ENCODE data around the gene ROMO1.
"Not testable (repeated sequence)": the region's sequence is repeated elsewhere in the genome, so short reads cannot be mapped to it uniquely, and the experiment has no call there.

Gene ROMO1

DNA sequence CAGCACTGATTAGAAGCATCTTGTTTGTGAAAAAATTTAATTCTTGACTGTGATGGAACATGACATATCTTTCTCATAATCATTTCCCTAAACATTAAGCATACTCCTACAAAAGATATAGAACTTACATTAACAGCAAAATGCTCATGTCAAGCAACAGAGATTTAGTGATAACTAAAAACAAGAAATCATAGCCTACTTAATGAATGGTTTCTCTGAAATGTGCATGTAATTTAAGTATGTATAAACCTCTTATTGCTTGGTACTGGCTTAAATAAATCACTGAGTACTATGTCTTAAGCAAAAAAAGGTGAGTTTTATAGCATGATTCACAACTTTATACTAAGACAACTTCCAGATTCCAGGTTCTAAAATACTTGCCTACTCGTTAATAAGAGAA is 9.3 kb downstream of the ROMO1 start:
- POLR2A ChIA-PET = interaction anchor here (0.5 to 1.1 kb wide), 2 partner anchors 9 to 178 kb away, joined by 3 read pairs; partner anchors contain the start of genes NFS1 and ROMO1
- DNase-seq (ENCODE audit: extremely low spot score) = no peak
- CTCF ChIA-PET = no interaction called here
- TF ChIP-seq ZNF384 (IDR thresholded peaks at IDR 0.05) = no peak
- no peak for TF ChIP-seq SUZ12 (IDR thresholded peaks at IDR 0.05)
- TF ChIP-seq NFRKB (IDR thresholded peaks at IDR 0.05) = no peak
- TF ChIP-seq FOXK2 (IDR thresholded peaks at IDR 0.05) = no peak
- no peak for TF ChIP-seq LEF1 (IDR thresholded peaks at IDR 0.05; ENCODE audit: borderline replicate concordance)

DNA sequence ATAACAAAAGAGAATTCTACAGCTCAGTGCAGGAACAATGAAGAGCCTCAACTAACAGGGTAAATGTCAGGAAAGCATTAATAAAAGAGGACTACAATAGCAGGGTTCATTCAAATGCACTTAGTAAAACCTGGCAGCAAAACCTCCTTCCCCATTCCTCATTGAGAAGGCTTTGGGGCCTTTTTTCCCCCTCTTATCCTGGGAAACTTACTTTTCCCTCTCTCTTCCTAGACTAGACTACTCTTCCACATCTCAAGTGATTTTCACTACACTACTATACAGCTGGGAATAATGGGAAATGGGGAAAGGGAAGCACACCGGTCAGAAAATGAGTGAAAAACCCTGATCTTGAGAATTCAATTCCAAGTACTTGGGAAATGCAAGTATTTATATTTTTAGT is 10.1 kb downstream of the ROMO1 start:
- TF ChIP-seq, protein P1, sequence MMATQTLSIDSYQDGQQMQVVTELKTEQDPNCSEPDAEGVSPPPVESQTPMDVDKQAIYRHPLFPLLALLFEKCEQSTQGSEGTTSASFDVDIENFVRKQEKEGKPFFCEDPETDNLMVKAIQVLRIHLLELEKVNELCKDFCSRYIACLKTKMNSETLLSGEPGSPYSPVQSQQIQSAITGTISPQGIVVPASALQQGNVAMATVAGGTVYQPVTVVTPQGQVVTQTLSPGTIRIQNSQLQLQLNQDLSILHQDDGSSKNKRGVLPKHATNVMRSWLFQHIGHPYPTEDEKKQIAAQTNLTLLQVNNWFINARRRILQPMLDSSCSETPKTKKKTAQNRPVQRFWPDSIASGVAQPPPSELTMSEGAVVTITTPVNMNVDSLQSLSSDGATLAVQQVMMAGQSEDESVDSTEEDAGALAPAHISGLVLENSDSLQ (IDR thresholded peaks at IDR 0.05) = no peak
- TF ChIP-seq HDGF (IDR thresholded peaks at IDR 0.05; ENCODE audit: borderline replicate concordance) (no peak), ELF4 (IDR thresholded peaks at IDR 0.05) (no peak), L3MBTL2 (conservative IDR thresholded peaks at IDR 0.05) (no peak), NFRKB (IDR thresholded peaks at IDR 0.05) (no peak), ZNF384 (IDR thresholded peaks at IDR 0.05) (no peak), SP1 (IDR thresholded peaks at IDR 0.05) (no peak), FOXA1 (IDR thresholded peaks at IDR 0.05) (no peak), LEF1 (IDR thresholded peaks at IDR 0.05; ENCODE audit: borderline replicate concordance) (no peak), BHLHE40 (IDR thresholded peaks at IDR 0.05; ENCODE audit: borderline replicate concordance) (no peak), SUZ12 (IDR thresholded peaks at IDR 0.05) (no peak), CTBP1 (IDR thresholded peaks at IDR 0.05; ENCODE audit: borderline replicate concordance) (no peak), TARDBP (IDR thresholded peaks at IDR 0.05) (no peak), FOXK2 (IDR thresholded peaks at IDR 0.05) (no peak), ARNT (IDR thresholded peaks at IDR 0.05) (no peak), FOXM1 (IDR thresholded peaks at IDR 0.05; ENCODE audit: borderline replicate concordance) (no peak)
- ChIA-PET CTCF (no interaction called here), POLR2A (interaction anchor here (0.8 to 1.1 kb wide), 2 partner anchors 10 kb away, joined by 3 read pairs; partner anchors contain the start of genes NFS1 and ROMO1)
- DNase-seq (ENCODE audit: extremely low spot score) = no peak

DNA sequence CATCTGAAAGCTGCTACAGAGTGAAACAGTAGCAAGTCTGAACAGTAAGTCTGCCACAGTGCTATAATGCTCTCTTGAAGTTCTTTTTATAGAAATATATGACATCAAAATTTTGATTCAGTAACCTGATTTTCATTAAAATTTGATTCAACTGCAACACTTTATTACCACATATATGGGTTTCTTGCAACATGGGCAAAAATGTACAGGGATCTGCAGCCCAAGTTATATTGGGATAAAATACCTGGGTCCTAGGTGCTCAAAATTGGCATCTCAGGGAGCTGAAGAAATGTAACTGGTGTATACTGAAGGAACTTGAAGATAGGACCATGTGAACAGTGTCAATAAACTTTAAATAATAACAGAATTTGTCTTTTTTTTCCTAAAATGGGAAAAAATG is 10.8 kb downstream of the ROMO1 start:
- TF ChIP-seq ARNT (IDR thresholded peaks at IDR 0.05) (no peak), LEF1 (IDR thresholded peaks at IDR 0.05; ENCODE audit: borderline replicate concordance) (no peak), FOXM1 (IDR thresholded peaks at IDR 0.05; ENCODE audit: borderline replicate concordance) (no peak), SP1 (IDR thresholded peaks at IDR 0.05) (no peak)
- no peak for DNase-seq (ENCODE audit: extremely low spot score)
- POLR2A ChIA-PET = interaction anchor here (0.8 kb wide), 1 partner anchor 11 kb away, joined by 3 read pairs; the partner anchor contains the start of genes NFS1 and ROMO1
- CTCF ChIA-PET = no interaction called here

DNA sequence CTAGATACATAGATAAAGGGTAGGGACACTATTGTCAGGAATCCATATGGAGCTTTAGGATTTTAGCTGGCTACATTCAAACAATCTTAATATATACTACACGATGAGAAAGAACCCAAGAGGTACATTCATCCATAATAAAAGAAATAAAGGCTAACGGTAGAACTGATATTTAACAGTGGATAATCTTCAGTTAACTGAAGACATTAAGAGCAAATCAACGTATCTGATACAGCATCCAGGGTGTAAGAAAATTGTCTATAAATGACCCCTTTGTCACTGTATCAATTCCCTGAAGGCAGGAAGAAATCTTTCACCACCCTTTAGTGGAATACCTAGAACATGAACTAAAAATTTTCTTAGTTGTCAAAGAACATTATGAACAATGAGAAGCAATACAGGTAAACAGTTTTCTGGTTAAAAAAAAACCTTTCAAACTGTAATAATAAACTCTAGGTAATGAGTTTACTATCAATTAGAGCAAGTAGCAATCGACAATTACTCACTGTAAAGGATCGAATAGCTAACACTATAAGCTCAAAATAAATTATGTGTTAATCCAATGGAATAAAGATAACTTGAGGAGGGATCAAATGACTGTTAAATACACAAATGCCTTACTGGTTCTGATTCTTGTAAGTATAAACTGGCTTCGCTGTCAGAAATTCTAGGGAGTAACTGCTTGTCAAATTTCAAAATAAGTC is 11.8 kb downstream of the ROMO1 start:
- ChIA-PET CTCF (interaction anchor here (0.6 kb wide), 2 partner anchors 11 to 282 kb away, joined by 3 read pairs; partner anchors contain the start of gene ROMO1), POLR2A (interaction anchor here (1.0 kb wide), 1 partner anchor 31 kb away, joined by 6 read pairs; the partner anchor contains the start of gene RBM39)
- DNase-seq (ENCODE audit: extremely low spot score) = no peak
- TF ChIP-seq ZNF384 (IDR thresholded peaks at IDR 0.05) (no peak), BHLHE40 (IDR thresholded peaks at IDR 0.05; ENCODE audit: borderline replicate concordance) (no peak), HDGF (IDR thresholded peaks at IDR 0.05; ENCODE audit: borderline replicate concordance) (no peak), FOXM1 (IDR thresholded peaks at IDR 0.05; ENCODE audit: borderline replicate concordance) (no peak), NFRKB (IDR thresholded peaks at IDR 0.05) (no peak), FOXA1 (IDR thresholded peaks at IDR 0.05) (no peak), ARNT (IDR thresholded peaks at IDR 0.05) (no peak), LEF1 (IDR thresholded peaks at IDR 0.05; ENCODE audit: borderline replicate concordance) (no peak), L3MBTL2 (conservative IDR thresholded peaks at IDR 0.05) (no peak), TARDBP (IDR thresholded peaks at IDR 0.05) (no peak), ELF4 (IDR thresholded peaks at IDR 0.05) (no peak), FOXK2 (IDR thresholded peaks at IDR 0.05) (no peak), SP1 (IDR thresholded peaks at IDR 0.05) (no peak)
- TF ChIP-seq, protein P1 (IDR thresholded peaks at IDR 0.05) = no peak

DNA sequence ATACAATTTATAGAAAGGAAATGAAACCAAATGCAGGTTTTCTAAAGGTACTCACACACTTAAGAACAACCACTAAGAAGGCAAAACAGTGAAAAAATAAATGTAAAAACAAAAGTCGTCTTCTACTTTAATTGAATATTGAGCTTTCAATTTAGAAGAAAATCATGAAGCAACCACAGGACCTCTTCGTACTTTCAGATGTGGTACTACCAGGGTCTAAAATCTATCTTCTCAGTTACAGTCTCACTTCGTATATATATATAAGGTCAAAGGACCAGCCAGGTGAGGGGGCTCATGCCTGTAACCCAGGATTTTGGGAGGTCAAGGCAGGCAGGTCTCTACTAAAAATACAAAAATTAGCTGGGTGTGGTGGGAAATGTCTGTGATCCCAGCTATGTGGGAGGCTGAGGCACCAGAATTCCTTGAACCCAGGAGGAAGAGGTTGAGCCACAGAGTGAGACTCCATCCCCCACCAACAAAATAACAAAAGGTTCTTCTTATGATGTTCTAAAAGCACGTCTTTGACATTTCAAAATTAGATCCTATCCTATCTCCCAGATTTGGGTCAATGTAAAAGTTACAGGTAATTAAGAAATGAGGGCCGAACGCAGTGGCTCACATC is 12.5 kb downstream of the ROMO1 start:
- no peak for DNase-seq (ENCODE audit: extremely low spot score)
- CTCF ChIA-PET = no interaction called here
- POLR2A ChIA-PET = no interaction called here
- no peak for TF ChIP-seq CTBP1 (IDR thresholded peaks at IDR 0.05; ENCODE audit: borderline replicate concordance)
- no peak for TF ChIP-seq SP1 (IDR thresholded peaks at IDR 0.05)
- no peak for TF ChIP-seq TARDBP (IDR thresholded peaks at IDR 0.05)
- TF ChIP-seq LEF1 (IDR thresholded peaks at IDR 0.05; ENCODE audit: borderline replicate concordance) = no peak
- TF ChIP-seq ZNF384 (IDR thresholded peaks at IDR 0.05) = no peak
- no peak for TF ChIP-seq FOXM1 (IDR thresholded peaks at IDR 0.05; ENCODE audit: borderline replicate concordance)
- no peak for TF ChIP-seq FOXK2 (IDR thresholded peaks at IDR 0.05)
- TF ChIP-seq SUZ12 (IDR thresholded peaks at IDR 0.05) = no peak
- no peak for TF ChIP-seq FOXA1 (IDR thresholded peaks at IDR 0.05)
- TF ChIP-seq ARNT (IDR thresholded peaks at IDR 0.05) = no peak

DNA sequence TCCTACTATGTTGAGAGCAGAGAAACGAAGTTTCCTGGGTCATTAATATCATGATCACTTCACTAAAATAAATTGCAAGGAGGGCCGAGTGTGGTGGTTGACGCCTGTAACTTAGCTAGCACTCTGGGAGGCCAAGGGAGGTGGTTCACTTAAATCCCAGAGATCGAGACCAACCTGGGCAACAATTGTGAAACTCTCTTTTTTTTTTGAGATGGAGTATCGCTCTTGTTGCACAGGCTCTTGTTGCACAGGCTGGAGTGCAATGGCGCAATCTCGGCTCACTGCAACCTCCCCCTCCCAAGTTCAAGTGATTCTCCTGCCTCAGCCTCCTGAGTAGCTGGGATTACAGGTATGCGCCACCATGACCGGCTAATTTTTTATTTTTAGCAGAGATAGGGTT is 13.9 kb downstream of the ROMO1 start:
- DNase-seq (ENCODE audit: extremely low spot score); CTCF ChIA-PET: not testable (repeated sequence)
- POLR2A ChIA-PET = interaction anchor here (1.3 kb wide), 1 partner anchor 29 kb away, joined by 3 read pairs; the partner anchor contains the start of gene RBM39

DNA sequence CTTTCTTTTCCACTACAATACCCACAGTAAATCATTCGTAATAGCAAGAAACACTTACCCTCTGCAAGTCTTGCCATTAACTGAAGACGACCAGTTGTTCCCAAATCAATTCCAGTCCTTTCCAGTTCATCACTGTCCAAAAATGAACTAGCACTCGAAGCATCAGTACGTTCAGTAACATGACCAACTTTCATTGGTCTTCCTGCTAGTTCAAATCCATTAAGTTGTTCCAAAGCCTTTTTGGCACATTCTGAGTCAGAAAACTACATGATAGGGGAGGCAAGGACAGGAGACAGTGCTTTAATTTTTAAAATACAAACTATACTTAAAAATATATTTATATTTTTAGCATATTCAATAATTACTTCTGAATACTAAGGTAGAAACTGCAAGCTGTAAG is 14.9 kb downstream of the ROMO1 start:
- TF ChIP-seq L3MBTL2 (conservative IDR thresholded peaks at IDR 0.05) = no peak
- TF ChIP-seq, protein P1 (IDR thresholded peaks at IDR 0.05) = no peak
- no peak for TF ChIP-seq SP1 (IDR thresholded peaks at IDR 0.05)
- no peak for TF ChIP-seq ELF4 (IDR thresholded peaks at IDR 0.05)
- no peak for TF ChIP-seq SUZ12 (IDR thresholded peaks at IDR 0.05)
- no peak for TF ChIP-seq BHLHE40 (IDR thresholded peaks at IDR 0.05; ENCODE audit: borderline replicate concordance)
- TF ChIP-seq CTBP1 (IDR thresholded peaks at IDR 0.05; ENCODE audit: borderline replicate concordance) = no peak
- TF ChIP-seq FOXA1 (IDR thresholded peaks at IDR 0.05) = no peak
- TF ChIP-seq LEF1 (IDR thresholded peaks at IDR 0.05; ENCODE audit: borderline replicate concordance) = no peak
- no peak for TF ChIP-seq FOXK2 (IDR thresholded peaks at IDR 0.05)
- no peak for TF ChIP-seq ARNT (IDR thresholded peaks at IDR 0.05)
- DNase-seq (ENCODE audit: extremely low spot score) = no peak
- ChIA-PET CTCF (no interaction called here), POLR2A (interaction anchor here (0.7 kb wide), 1 partner anchor 28 kb away, joined by 3 read pairs; the partner anchor contains the start of gene RBM39)
